ENCODE data around the gene PDIK1L. TPM values are rescaled to one million over a fixed set of nuclear protein-coding genes. Genes with fewer than 3 reads are reported as not detected.
A peak's percentile ranks its signal among the peaks of the same experiment; 100 is the strongest.

The PDIK1L gene
- total and polyA plus RNA-seq, 7 donors, result 4.2 to 15.7 (median 5.0) TPM

DNA sequence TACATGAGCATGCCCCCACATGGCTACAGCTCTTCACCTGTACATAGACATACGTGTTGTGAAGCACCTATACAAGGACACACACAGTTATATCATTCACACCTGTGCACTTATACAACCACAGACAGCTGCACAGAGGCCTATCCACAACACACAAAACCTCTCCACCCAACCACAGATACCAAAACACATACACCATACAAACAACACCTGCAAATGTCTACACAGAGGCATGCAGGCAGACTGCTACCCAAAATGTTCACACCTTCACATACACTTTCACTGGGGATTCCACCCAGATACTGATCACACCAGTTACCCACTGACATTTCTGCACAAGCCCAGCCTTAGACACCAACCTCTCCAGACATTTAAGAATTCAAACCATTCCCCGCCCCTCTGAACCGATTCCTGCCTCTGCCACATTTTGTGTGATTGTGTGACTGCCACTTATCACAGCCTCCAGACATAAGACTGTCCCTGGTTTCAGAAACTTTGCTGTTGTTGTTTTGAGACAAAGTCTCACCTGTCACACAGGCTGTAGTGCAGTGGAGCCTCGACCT, 55.2 kb downstream of the PDIK1L start:
- H3K9me3 ChIP-seq, result no peaks in the 10 kb centered on the region
- no peaks in the 10 kb centered on the region for H3K27me3 ChIP-seq
- 77 to 83% methylated on average over 4 of the region's 4 CpGs for WGBS, 2 donors
- DNase-seq, result no peak
- intact Hi-C loops (cut with DNase I), result loop anchor here (5.0 to 10.0 kb wide), 2 partner anchors 111 to 158 kb away; no protein-coding TSS in a partner anchor
- H3K36me3 ChIP-seq, result peaks cover 0 to 9% (median 0%) of the 10 kb centered on the region in 4 donors
- no peak for TF ChIP-seq EP300 (IDR thresholded peaks at IDR 0.05)
- no peak for TF ChIP-seq POLR2A (IDR thresholded peaks at IDR 0.05)
- no peak for TF ChIP-seq POLR2AphosphoS5 (IDR thresholded peaks at IDR 0.05)
- TF ChIP-seq CTCF (IDR thresholded peaks at IDR 0.05), result no peak
- H3K27ac ChIP-seq, result no peak overlapping the region
- H3K4me3 ChIP-seq, result no peak overlapping the region
- H3K4me1 ChIP-seq, result peaks cover 0 to 31% (median 28%) of the 10 kb centered on the region in 4 donors

DNA sequence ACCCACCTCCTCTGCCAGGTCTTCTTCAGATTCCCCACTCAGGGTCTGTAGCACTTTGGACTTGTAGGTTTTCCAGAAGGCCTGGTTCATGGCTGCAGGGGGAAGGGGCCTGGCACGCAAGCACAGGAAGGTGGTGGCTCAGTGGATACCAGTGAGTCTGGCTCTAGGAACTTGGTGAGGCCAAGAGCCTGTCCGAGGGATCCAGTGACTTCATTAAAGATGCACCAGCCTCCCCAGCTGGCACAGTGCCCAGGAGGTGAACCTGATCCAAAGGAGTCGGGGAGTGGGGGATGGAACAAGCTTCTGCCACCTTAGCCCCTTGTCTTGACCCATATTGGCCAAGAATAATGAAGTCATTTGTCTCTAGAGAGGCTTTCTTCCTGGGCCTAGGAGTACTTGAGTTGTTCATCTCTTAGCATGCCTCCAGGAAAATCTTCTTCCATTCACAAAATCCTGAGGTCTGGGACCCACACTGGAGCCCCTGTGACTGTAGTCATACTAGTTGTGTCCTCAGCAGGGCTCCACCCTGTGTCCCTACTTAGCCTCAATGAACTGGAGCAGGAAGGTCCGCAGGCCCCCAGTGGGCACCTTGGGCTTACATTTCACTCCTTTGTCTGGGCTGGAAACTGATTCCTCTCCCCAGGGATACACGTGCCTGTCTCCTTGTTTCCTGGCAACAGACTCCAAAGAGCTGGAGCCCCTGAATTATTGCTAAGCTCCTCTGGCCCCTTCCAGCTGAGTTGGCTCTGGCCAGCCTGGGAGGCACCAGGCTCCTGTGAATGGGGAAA, 57.0 kb downstream of the PDIK1L start, which contains the start of gene C1orf232:
C1orf232 (minus strand) TSS at position 554 of the 788 bp plus-strand sequence; CDS start at position 90, 464 bp downstream.
- Histone ChIP-seq H3K27me3 (no peaks in the 10 kb centered on the region), H3K4me3 (peak within 1 kb of the TSS; percentile 84 to 93 (median 86)), H3K4me1 (peaks cover 0 to 28% (median 23%) of the 10 kb centered on the region in 4 donors), H3K9me3 (no peaks in the 10 kb centered on the region), H3K27ac (peak within 1 kb of the TSS; percentile 78 to 85 (median 82)), H3K36me3 (peaks cover 0 to 10% (median 0%) of the 10 kb centered on the region in 4 donors)
- DNase-seq, result no peak
- intact Hi-C loops (cut with DNase I), result loop anchor here (2.0 to 10.0 kb wide), 4 partner anchors 58 to 156 kb away; partner anchors contain the start of gene PDIK1L
- 60 to 77% methylated on average over 5 of the region's 5 CpGs for WGBS, 2 donors
- TF ChIP-seq CTCF (IDR thresholded peaks at IDR 0.05) (no peak), POLR2A (IDR thresholded peaks at IDR 0.05) (no peak), POLR2AphosphoS5 (IDR thresholded peaks at IDR 0.05) (no peak), EP300 (IDR thresholded peaks at IDR 0.05) (no peak)

DNA sequence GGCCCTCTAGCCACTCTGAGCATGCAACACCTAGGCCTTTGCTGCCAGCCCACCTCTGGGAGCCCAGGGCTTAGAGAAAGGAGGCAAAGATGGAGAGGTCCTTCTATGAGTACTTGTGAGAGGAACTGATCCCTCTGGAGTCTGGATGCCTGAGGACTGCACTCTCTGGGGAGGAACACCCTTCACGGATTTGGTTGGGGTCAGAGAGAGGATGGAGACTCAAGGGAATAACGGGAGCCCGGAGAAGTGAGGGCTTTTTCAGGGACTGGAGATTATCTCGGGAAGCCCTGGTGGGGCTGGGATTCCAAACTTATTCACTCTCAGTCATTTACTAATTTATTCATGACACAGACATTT, 57.6 kb downstream of the PDIK1L start:
- Histone ChIP-seq H3K27me3 (no peaks in the 10 kb centered on the region), H3K9me3 (no peaks in the 10 kb centered on the region), H3K36me3 (peaks cover 0 to 10% (median 0%) of the 10 kb centered on the region in 4 donors), H3K27ac (peak overlapping the region; percentile 78 to 85 (median 82)), H3K4me1 (peaks cover 0 to 24% (median 18%) of the 10 kb centered on the region in 4 donors), H3K4me3 (peak overlapping the region in 3 of 4 donors; percentile 84 to 93 (median 86))
- DNase-seq, result no peak
- intact Hi-C loops (cut with DNase I), result loop anchor here (2.0 to 10.0 kb wide), 4 partner anchors 58 to 156 kb away; partner anchors contain the start of gene PDIK1L
- WGBS, 2 donors, result 55 to 74% methylated on average over 4 of the region's 4 CpGs
- TF ChIP-seq CTCF (IDR thresholded peaks at IDR 0.05) (no peak), POLR2A (IDR thresholded peaks at IDR 0.05) (no peak), POLR2AphosphoS5 (IDR thresholded peaks at IDR 0.05) (no peak), EP300 (IDR thresholded peaks at IDR 0.05) (no peak)

GRCh38 chr1:26169669-26170471, 58.2 kb downstream of the PDIK1L start, which contains the start of gene ZNF593:
ZNF593 (plus strand) TSS chr1:26169908; CDS start chr1:26169984, 76 bp downstream.
- Histone ChIP-seq H3K9me3 (no peaks in the 10 kb centered on the region), H3K4me1 (peaks cover 0 to 21% (median 14%) of the 10 kb centered on the region in 4 donors), H3K4me3 (peak within 1 kb of the TSS; percentile 84 to 93 (median 86)), H3K27ac (peak within 1 kb of the TSS; percentile 78 to 85 (median 82)), H3K36me3 (peaks cover 0 to 10% (median 0%) of the 10 kb centered on the region in 4 donors), H3K27me3 (no peaks in the 10 kb centered on the region)
- peak; percentile 97 for DNase-seq
- intact Hi-C loops (cut with DNase I), result loop anchor here (2.0 to 10.0 kb wide), 4 partner anchors 59 to 155 kb away; partner anchors contain the start of gene PDIK1L
- TF ChIP-seq CTCF (IDR thresholded peaks at IDR 0.05), result peak; percentile 88 to 91 (median 90)
- no peak for TF ChIP-seq POLR2A (IDR thresholded peaks at IDR 0.05)
- no peak for TF ChIP-seq EP300 (IDR thresholded peaks at IDR 0.05)
- TF ChIP-seq POLR2AphosphoS5 (IDR thresholded peaks at IDR 0.05), result peak; percentile 64 to 82 (median 72)
- 1% methylated on average over 76 of the region's 76 CpGs for WGBS, 2 donors
